ENCODE results near the gene ZNF648.
"Not testable (repeated sequence)": the region's sequence is repeated elsewhere in the genome, so short reads cannot be mapped to it uniquely, and the experiment has no call there.

Gene ZNF648

GRCh38 chr1:182061594-182061993 lies at the start of gene ZNF648:
Gene ZNF648, minus strand, starts transcription at chr1:182061712. Its CDS starts 3,702 bp downstream, at chr1:182058010.
- DNase-seq, result no peak

GRCh38 chr1:182110635-182111034 lies 49.1 kb upstream of the ZNF648 start:
- no peak for DNase-seq

DNA sequence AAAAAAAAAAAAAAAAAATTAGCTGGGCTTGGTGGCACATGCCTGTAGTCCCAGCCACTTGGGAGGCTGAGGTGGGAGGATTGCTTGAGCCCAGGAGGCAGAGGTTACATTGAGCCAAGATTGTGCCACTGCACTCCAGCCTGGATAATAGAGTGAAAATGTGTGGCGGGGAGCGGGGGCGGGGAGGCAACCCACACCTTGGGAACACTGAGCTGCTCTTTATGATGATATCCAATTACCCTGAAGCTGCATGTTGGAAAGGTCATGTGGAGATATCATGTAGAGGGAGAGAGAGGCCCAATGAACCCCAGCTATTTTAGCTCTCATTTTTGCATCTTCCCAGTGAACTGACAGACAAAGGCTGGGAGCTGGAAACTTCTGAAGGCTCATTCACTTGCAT lies 48.3 kb upstream of the ZNF648 start:
- no peak for DNase-seq

GRCh38 chr1:182107209-182107608 lies 45.7 kb upstream of the ZNF648 start:
- DNase-seq, result no peak

- no peak for DNase-seq
Measured at GRCh38 chr1:182102043-182102416, 40.5 kb upstream of the ZNF648 start.

GRCh38 chr1:182101415-182102042 lies 40.0 kb upstream of the ZNF648 start:
- DNase-seq, result no peak

GRCh38 chr1:182098301-182098700 lies 36.8 kb upstream of the ZNF648 start:
- DNase-seq, result no peak

GRCh38 chr1:182095946-182096345 lies 34.4 kb upstream of the ZNF648 start:
- no peak for DNase-seq

GRCh38 chr1:182094514-182095005 lies 33.0 kb upstream of the ZNF648 start:
- not testable (repeated sequence) for DNase-seq

DNA sequence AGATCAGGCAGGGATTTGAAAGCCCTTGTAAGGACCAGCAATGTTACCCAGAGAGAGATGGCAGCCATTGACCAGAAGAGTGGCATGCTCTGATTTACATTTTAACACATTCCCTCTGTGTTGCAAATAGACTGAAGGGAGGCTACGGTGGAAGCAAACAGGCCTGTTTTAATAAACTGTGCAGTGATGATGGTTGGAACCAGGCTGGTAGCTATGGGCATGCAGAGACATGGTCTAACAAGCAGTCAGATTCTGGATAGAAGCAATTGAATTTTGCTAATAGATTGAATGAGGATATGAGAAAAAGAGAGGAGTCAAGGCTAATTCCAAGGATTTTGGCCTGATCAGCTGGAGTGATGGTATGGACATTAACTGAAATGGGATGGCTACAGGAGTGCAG lies 32.3 kb upstream of the ZNF648 start:
- DNase-seq, result no peak

GRCh38 chr1:182092336-182092735 lies 30.8 kb upstream of the ZNF648 start:
- no peak for DNase-seq

- DNase-seq, result no peak
Measured at GRCh38 chr1:182091083-182091482, 29.6 kb upstream of the ZNF648 start.

GRCh38 chr1:182087719-182088350 lies 26.3 kb upstream of the ZNF648 start:
- no peak for DNase-seq

- no peak for DNase-seq
Measured at GRCh38 chr1:182087304-182087703, 25.8 kb upstream of the ZNF648 start.

DNA sequence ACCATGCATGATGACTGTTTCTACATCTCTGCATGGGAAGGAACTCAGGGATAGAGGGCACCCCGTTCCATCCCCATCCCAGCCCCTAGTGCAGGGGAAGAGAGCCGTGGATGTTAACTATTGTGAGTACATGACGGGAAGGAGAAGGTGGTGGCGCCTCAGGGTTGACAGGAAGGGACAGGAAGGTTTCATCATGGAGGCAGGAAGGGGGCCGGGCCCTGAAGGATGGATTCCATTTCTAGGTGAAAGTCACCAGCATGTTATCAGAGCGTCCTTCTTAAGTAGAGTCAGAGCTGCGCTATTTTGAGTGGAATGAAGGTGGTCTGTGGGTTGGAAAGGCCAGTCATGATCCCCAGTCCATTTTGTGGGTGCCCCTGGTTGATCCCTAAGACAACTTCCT lies 25.1 kb upstream of the ZNF648 start:
- DNase-seq, result no peak

GRCh38 chr1:182086136-182086535 lies 24.6 kb upstream of the ZNF648 start:
- no peak for DNase-seq

DNA sequence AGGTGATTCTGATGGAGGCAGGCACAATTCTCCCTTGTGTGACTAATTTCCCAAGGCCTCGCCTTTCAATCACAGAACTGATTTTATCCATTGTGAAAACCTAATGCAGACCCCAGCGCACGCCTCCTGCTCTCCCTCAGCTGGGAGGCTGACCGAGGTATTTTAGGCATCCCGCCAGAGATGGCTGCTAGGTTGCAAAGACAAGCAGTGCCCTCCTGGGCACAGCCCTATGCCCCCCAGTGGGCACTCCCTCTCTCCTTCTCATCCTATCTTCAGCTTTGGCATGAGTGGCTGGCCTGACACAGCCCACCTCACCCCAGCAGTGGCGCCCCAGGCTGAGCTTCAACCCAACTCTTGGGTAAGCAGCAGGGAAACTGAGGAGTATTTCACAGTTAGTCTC lies 24.2 kb upstream of the ZNF648 start:
- DNase-seq, result no peak

DNA sequence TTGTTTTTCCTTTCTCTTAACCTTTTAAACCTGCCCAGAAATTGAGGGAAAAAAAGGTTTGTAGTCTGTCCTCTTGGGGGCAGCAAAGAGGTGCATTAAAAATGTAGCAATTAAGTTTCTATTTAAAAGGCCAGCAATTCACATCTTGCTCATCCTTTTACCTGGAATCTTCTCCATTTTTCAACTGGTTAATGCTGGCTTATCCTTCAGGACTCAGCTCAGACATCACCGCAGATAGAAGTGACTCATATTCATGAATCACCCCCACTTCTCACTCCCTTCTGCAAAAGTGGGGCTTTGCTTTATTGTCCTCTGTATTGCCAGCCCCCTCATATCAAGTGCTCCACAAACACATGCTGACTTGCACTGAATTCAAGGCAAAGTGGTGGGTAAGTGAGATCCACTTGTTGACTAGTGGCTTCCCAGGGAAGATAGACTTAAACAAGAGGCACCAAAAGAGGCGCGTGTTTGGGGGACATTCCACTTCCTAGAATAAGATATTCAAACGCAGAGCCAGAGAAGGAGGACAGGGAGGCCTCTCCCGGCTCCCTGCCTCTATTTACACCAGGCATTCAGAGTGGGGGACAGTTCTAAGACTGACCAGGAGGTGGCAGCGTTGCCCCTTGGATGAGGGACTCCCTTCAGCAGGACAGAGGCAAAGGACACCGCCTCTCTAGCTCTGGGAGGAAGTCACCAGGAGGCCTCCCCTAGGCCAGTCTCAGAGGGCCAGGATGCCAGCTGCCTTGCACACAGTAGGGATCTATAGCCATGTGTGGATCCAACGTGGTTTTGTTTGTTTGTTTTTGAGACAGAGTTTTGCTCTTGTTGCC lies 23.2 kb upstream of the ZNF648 start:
- DNase-seq, result peak; percentile 22

- no peak for DNase-seq
Measured at GRCh38 chr1:182083851-182084486, 22.5 kb upstream of the ZNF648 start.

DNA sequence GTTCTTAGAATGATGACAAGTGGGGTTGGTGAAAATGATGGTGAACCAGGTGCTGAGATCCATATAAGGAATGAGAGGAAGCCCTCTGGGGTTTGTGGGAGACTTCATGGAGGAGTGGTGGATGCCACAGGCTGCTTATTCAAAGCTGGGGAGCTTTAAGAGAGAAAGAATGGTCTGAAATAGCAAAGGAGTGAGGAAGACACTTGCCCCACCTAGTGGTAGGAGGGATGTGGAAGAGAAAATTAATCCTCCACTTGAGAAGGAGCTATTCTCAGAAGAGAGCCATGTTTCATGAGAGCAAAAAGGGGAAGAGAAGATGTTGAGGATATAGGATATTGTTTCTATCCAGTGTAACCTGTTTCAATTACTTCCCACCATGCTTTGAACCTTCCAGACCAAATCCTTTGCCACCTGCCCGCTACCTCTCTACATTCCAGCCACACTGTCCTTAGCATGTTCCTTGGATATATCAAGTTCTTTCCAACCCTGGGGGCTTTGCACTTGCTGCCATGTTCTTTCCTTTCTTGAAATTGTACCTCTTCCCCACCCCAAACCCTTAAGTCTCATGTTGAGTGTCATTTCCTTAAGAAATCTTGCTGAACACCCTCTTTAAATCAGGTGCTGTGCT lies 19.6 kb upstream of the ZNF648 start:
- no peak for DNase-seq

GRCh38 chr1:182080040-182080439 lies 18.5 kb upstream of the ZNF648 start:
- no peak for DNase-seq

DNA sequence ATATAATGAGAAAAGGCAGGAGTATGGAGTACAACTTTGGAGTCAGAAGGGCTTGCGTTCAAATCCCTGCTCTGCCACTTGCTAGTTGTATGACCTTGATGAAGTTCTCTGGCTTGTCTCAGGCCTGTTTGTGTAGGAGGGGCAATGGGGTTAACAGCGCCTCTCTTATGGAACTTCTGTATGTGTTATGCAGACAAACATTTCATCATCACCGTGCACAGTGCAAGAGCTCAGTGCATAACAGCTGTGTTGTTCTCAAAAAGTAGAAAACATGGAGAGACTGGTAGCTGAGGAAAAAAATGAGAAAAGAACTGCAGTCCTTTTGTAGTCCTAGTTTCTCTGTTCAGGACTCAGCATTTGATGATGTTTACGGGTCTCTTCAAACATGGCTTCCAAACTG lies 10.4 kb upstream of the ZNF648 start:
- no peak for DNase-seq

- DNase-seq, result no peak
Measured at GRCh38 chr1:182069028-182069466, 7.5 kb upstream of the ZNF648 start.

Data from T1000 (cell line).